ENCODE measurements around the gene TMEM143.

GRCh38 chr19:48284896-48285295, 78.8 kb downstream of the TMEM143 start:
- TF ChIP-seq POLR2AphosphoS5 (IDR thresholded peaks at IDR 0.05) (no peak), CTCF (IDR thresholded peaks at IDR 0.05) (no peak), POLR2A (IDR thresholded peaks at IDR 0.05) (no peak)

All from upper lobe of left lung (tissue), 4 donors.